H1 (cell line): ENCODE data around the gene RABL6.

ENCODE experiments used
- EGR1 ChIP-seq: IDR thresholded peaks from 2 replicates; pipeline ENCODE4 v1.6.1; 2011; ENCODE audit warnings: low read depth, low read length, borderline replicate concordance
- PHF8 ChIP-seq: fragments of 200-600 bp; sonication (generic); conservative IDR thresholded peaks from 2 replicates; pipeline ENCODE4 v1.7.1; 2012; ENCODE audit warnings: low read depth, mild to moderate bottlenecking, inconsistent platforms, low read length, moderate library complexity
- RFX5 ChIP-seq: IDR thresholded peaks from 2 replicates; pipeline ENCODE4 v1.6.1; 2011; ENCODE audit warnings: low read depth, low read length, improper control_type of control experiment, borderline replicate concordance

DNA sequence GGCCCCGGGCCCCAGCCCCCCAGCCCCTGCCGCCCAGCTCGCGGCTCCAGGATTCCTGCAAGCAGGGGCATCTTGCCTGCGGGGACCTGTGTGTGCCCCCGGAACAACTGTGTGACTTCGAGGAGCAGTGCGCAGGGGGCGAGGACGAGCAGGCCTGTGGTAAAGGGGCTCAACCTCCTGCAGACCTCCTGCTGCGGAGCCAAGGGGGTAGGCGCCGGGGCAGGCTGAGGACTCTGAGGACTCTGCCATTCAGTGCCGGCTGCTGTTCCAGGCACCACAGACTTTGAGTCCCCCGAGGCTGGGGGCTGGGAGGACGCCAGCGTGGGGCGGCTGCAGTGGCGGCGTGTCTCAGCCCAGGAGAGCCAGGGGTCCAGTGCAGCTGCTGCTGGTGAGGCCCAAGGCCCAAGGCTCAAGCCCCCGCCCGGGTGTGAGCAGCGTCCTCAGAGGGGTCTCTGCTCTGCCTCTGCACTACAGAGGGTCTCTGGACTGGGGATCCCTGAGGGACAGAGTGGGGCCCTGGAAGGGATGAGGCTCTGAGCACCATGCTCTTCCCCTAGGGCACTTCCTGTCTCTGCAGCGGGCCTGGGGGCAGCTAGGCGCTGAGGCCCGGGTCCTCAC lies 47.8 kb downstream of the RABL6 start:
- TF ChIP-seq RFX5 (no peak), PHF8 (no peak), EGR1 (no peak)
